H1 (cell line): ENCODE data around the gene ZBED5. TPM values are rescaled to one million over a fixed set of nuclear protein-coding genes. Genes with fewer than 3 reads are reported as not detected.

Experiments used
- CTCF ChIA-PET: fragments of 300-600 bp; sonication (Branson Sonifier 250); formaldehyde crosslinking; loops from one replicate; lab custom pipeline; 2021; ENCODE audit not compliant: partially characterized antibody; lab: Charles Lee
- POLR2A ChIA-PET: fragments of 300-600 bp; sonication (Branson Sonifier 250); formaldehyde crosslinking; loops from one replicate; lab custom pipeline; 2021; ENCODE audit warnings: inconsistent platforms; ENCODE audit not compliant: partially characterized antibody; lab: Charles Lee
- DNase-seq, 2 experiments: peaks; one replicate each; pipeline versions ENCODE4 v3.0.0 to v3.0.0-alpha.2; 2010 to 2022; ENCODE audit warnings: low spot score in 2 of 2, low read depth in 1 of 2, mixed read lengths in 1 of 2
- FAIRE-seq: peaks from 2 replicates; lab custom pipeline; 2011; peaks lifted over from hg19 to GRCh38; lab: Jason Lieb, UNC
- H2AFZ ChIP-seq: 2 replicates; pipeline ENCODE4 v1.8.1; 2012; ENCODE audit warnings: low read length, inconsistent platforms
- H2AK5ac ChIP-seq: 2 replicates; pipeline ENCODE4 v1.6.1; 2013; ENCODE audit warnings: low read depth, low read length
- H2BK120ac ChIP-seq: replicated peaks from 2 replicates; pipeline ENCODE3; 2013; ENCODE audit warnings: low read depth, low read length, inconsistent platforms
- H2BK12ac ChIP-seq: 2 replicates; pipeline ENCODE4 v1.6.1; 2013; ENCODE audit warnings: low read depth, low read length
- H2BK15ac ChIP-seq: 2 replicates; pipeline ENCODE4 v1.6.1; 2013; ENCODE audit warnings: low read length
- H2BK20ac ChIP-seq: 2 replicates; pipeline ENCODE4 v1.6.1; 2013; ENCODE audit warnings: low read length
- H2BK5ac ChIP-seq: 2 replicates; pipeline ENCODE4 v1.6.1; 2013; ENCODE audit warnings: low read depth, low read length
- H3K14ac ChIP-seq: 2 replicates; pipeline ENCODE4 v1.6.1; 2013; ENCODE audit warnings: inconsistent platforms; ENCODE audit not compliant: insufficient read length
- H3K18ac ChIP-seq: 2 replicates; pipeline ENCODE4 v1.6.1; 2013; ENCODE audit warnings: low read length; ENCODE audit errors: extremely low read depth
- H3K23ac ChIP-seq: 2 replicates; pipeline ENCODE4 v1.6.1; 2013; ENCODE audit warnings: inconsistent platforms; ENCODE audit not compliant: insufficient read length
- H3K23me2 ChIP-seq: 2 replicates; pipeline ENCODE4 v1.6.1; 2013; ENCODE audit warnings: low read depth, low read length
- H3K27ac ChIP-seq: 2 replicates; pipeline ENCODE4 v1.6.1; 2011; ENCODE audit warnings: low read depth, low read length, inconsistent platforms
- H3K27me3 ChIP-seq, 4 experiments: replicated peaks in 1 of 4; 1 replicate in 1 of 4; 2 replicates in 3 of 4; pipeline versions ENCODE4 v1.6.1 to v1.8.1; 2011 to 2013; ENCODE audit warnings: low read length in 3 of 4, mild to moderate bottlenecking in 3 of 4, inconsistent platforms in 2 of 4, mixed read lengths in 2 of 4, moderate library complexity in 1 of 4; ENCODE audit not compliant: control insufficient read depth in 3 of 4, insufficient read depth in 3 of 4; ENCODE audit errors: extremely low read depth in 1 of 4
- H3K36me3 ChIP-seq, 4 experiments: 2 replicates each; pipeline versions ENCODE4 v1.6.1 to v1.8.1; 2011 to 2013; ENCODE audit warnings: mild to moderate bottlenecking in 4 of 4, low read length in 3 of 4, moderate library complexity in 2 of 4, control low read depth in 1 of 4, inconsistent platforms in 1 of 4; ENCODE audit not compliant: insufficient read depth in 4 of 4, control insufficient read depth in 2 of 4
- H3K4ac ChIP-seq: replicated peaks from 2 replicates; pipeline ENCODE3; 2013; ENCODE audit warnings: low read length, low read depth, mixed read lengths, inconsistent platforms; ENCODE audit not compliant: insufficient read length
- H3K4me1 ChIP-seq, 4 experiments: replicated peaks in 1 of 4; 1 replicate in 1 of 4; 2 replicates in 3 of 4; pipeline versions ENCODE4 v1.6.1 to v1.8.1; 2011 to 2013; ENCODE audit warnings: low read length in 3 of 4, inconsistent platforms in 2 of 4, mixed read lengths in 1 of 4; ENCODE audit not compliant: insufficient read depth in 4 of 4, control insufficient read depth in 3 of 4
- H3K4me2 ChIP-seq, 2 experiments: 2 replicates each; pipeline versions ENCODE4 v1.6.1 to v1.8.1; 2011 to 2013; ENCODE audit warnings: low read depth in 2 of 2, low read length in 2 of 2, control low read depth in 1 of 2, inconsistent platforms in 1 of 2, mild to moderate bottlenecking in 1 of 2; ENCODE audit not compliant: insufficient read depth in 1 of 2
- H3K4me3 ChIP-seq, 4 experiments: fragments of 200-600, 300-600 bp in 1 of 4; sonication (generic), shearing (Covaris generic), sonication (Bioruptor Twin) in 1 of 4; 2 replicates each; pipeline versions ENCODE4 v1.5.1 to v1.8.1; 2011 to 2016; ENCODE audit warnings: low read length in 4 of 4, low read depth in 3 of 4, control low read depth in 2 of 4, inconsistent platforms in 2 of 4, mild to moderate bottlenecking in 2 of 4, mixed read lengths in 1 of 4, moderate library complexity in 1 of 4; ENCODE audit not compliant: insufficient read depth in 2 of 4; ENCODE audit errors: extremely low read depth in 1 of 4
- H3K56ac ChIP-seq: replicated peaks from 2 replicates; pipeline ENCODE3; 2013; ENCODE audit warnings: low read depth, mild to moderate bottlenecking, mixed read lengths, low read length, inconsistent platforms; ENCODE audit not compliant: insufficient read length
- H3K79me1 ChIP-seq: 2 replicates; pipeline ENCODE4 v1.6.1; 2013; ENCODE audit warnings: low read depth, low read length, control low read depth
- H3K79me2 ChIP-seq, 2 experiments: 2 replicates each; pipeline versions ENCODE4 v1.6.1 to v1.8.1; 2012 to 2013; ENCODE audit warnings: low read length in 2 of 2, mild to moderate bottlenecking in 2 of 2, inconsistent platforms in 1 of 2; ENCODE audit not compliant: insufficient read depth in 2 of 2, control insufficient read depth in 1 of 2
- H3K9ac ChIP-seq, 4 experiments: replicated peaks in 1 of 4; 1 replicate in 1 of 4; 2 replicates in 3 of 4; pipeline versions ENCODE4 v1.6.1 to v1.8.1; 2011 to 2013; ENCODE audit warnings: low read depth in 3 of 4, low read length in 3 of 4, control low read depth in 2 of 4, mild to moderate bottlenecking in 2 of 4, moderate library complexity in 2 of 4, inconsistent platforms in 1 of 4; ENCODE audit errors: extremely low read depth in 1 of 4
- H3K9me3 ChIP-seq, 2 experiments: 2 replicates each; pipeline versions ENCODE4 v1.6.1 to v1.8.1; 2012 to 2013; ENCODE audit warnings: mild to moderate bottlenecking in 2 of 2, moderate library complexity in 2 of 2, control low read depth in 1 of 2, inconsistent platforms in 1 of 2, low read depth in 1 of 2, low read length in 1 of 2, mixed read lengths in 1 of 2; ENCODE audit not compliant: insufficient read depth in 2 of 2
- H4K20me1 ChIP-seq, 2 experiments: replicated peaks in 1 of 2; 2 replicates each; pipeline versions ENCODE3 to v1.8.1; 2011 to 2013; ENCODE audit warnings: inconsistent platforms in 2 of 2, low read length in 2 of 2, mild to moderate bottlenecking in 1 of 2; ENCODE audit not compliant: insufficient read depth in 2 of 2, control insufficient read depth in 1 of 2
- H4K5ac ChIP-seq: 2 replicates; pipeline ENCODE4 v1.6.1; 2013; ENCODE audit warnings: low read length, low read depth, mixed read lengths, inconsistent platforms; ENCODE audit not compliant: insufficient read length
- H4K8ac ChIP-seq: 2 replicates; pipeline ENCODE4 v1.8.0; 2013; ENCODE audit warnings: mild to moderate bottlenecking, moderate library complexity, low read length, inconsistent platforms; ENCODE audit not compliant: insufficient read depth; ENCODE audit errors: extremely low read depth
- H4K91ac ChIP-seq: replicated peaks from 2 replicates; pipeline ENCODE3; 2013; ENCODE audit warnings: low read length, mixed read lengths, inconsistent platforms; ENCODE audit not compliant: insufficient read length
- CBX5 ChIP-seq: fragments of 300-800, 300-1000 bp; sonication (generic); IDR thresholded peaks from 2 replicates; pipeline ENCODE4 v1.7.1; 2016; ENCODE audit warnings: antibody characterized with exemption, low read length, low read depth
- GABPA ChIP-seq: IDR thresholded peaks from 2 replicates; pipeline ENCODE4 v1.6.1; 2011; ENCODE audit warnings: mild to moderate bottlenecking, low read length, moderate library complexity, borderline replicate concordance; ENCODE audit not compliant: insufficient read depth
- GTF2F1 ChIP-seq: IDR thresholded peaks from 2 replicates; pipeline ENCODE4 v1.6.1; 2012; ENCODE audit warnings: low read depth, low read length, improper control_type of control experiment, borderline replicate concordance
- HDAC6 ChIP-seq: IDR thresholded peaks from one replicate; pipeline ENCODE4 v1.7.1; 2012; ENCODE audit warnings: low read depth, mild to moderate bottlenecking, inconsistent platforms, low read length, moderate library complexity
- NANOG ChIP-seq: IDR thresholded peaks from 2 replicates; pipeline ENCODE4 v1.6.1; 2011; ENCODE audit warnings: low read length, low read depth, mild to moderate bottlenecking, inconsistent platforms; ENCODE audit not compliant: insufficient read depth, poor library complexity, severe bottlenecking
- RAD21 ChIP-seq, 2 experiments: IDR thresholded peaks in 1 of 2; conservative IDR thresholded peaks in 1 of 2; 2 replicates each; pipeline ENCODE4 v1.6.1; 2011; ENCODE audit warnings: low read depth in 2 of 2, low read length in 2 of 2, improper control_type of control experiment in 1 of 2, inconsistent platforms in 1 of 2, mild to moderate bottlenecking in 1 of 2, moderate library complexity in 1 of 2
- RXRA ChIP-seq: IDR thresholded peaks from 2 replicates; pipeline ENCODE4 v1.6.1; 2011; ENCODE audit warnings: low read depth, mild to moderate bottlenecking, low read length, moderate library complexity; ENCODE audit not compliant: insufficient read depth
- SIRT6 ChIP-seq: IDR thresholded peaks from one replicate; pipeline ENCODE4 v1.7.1; 2012; ENCODE audit warnings: low read length, inconsistent platforms
- TEAD4 ChIP-seq: IDR thresholded peaks from 2 replicates; pipeline ENCODE4 v1.6.1; 2012; ENCODE audit warnings: low read depth, low read length, inconsistent platforms, mixed read lengths
- USF2 ChIP-seq: IDR thresholded peaks from 2 replicates; pipeline ENCODE4 v1.6.1; 2011; ENCODE audit warnings: low read length, improper control_type of control experiment
- YY1 ChIP-seq: IDR thresholded peaks from 2 replicates; pipeline ENCODE4 v1.6.1; 2011; ENCODE audit warnings: low read depth, mild to moderate bottlenecking, low read length
- WGBS, 2 experiments: shearing (Covaris generic) in 1 of 2; methylation state at CpG; one replicate each; pipeline versions ENCODE4 v1.1.6 to v1.1.7; 2013 to 2015; ENCODE audit warnings: low lambda C conversion rate in 2 of 2, mixed read lengths in 2 of 2, inconsistent platforms in 1 of 2, low coverage in 1 of 2, missing lambda C conversion rate in 1 of 2; ENCODE audit not compliant: insufficient replicate concordance in 2 of 2, insufficient coverage in 1 of 2, insufficient read length in 1 of 2; ENCODE audit errors: extremely low coverage in 1 of 2, missing lambda C conversion rate in 1 of 2; 5-methylcytosine and 5-hydroxymethylcytosine counted together
- polyA plus RNA-seq, 7 experiments: library from polyadenylated mRNA; depleted of rRNA in 3 of 7; stranded (reverse) in 5 of 7; unstranded in 2 of 7; fragments of >200 nt in 5 of 7; fragments of 200-250 nt in 2 of 7; gene quantifications; 1 replicate in 5 of 7; 2 replicates in 1 of 7; 4 replicates in 1 of 7; pipeline versions ENCODE4 v1.2.1 to v1.2.3, GENCODE V29; 2011 to 2013; ENCODE audit warnings: missing spikeins in 2 of 7, mixed read lengths in 2 of 7
- total RNA-seq: library from RNA; stranded (reverse); fragmentation: NEBNext Ultra II Directional; extraction: Animal tissue kit (Norgen Biotek cat#: 25700); gene quantifications from 2 replicates; pipeline ENCODE4 v1.2.1, GENCODE V29; 2021

Gene ZBED5
- total and polyA plus RNA-seq, 2 of the 8 experiments (the other 6 are each of a cell fraction or from before 2014, with no cell fraction given), result 54.2 to 94.7 TPM

GRCh38 chr11:10898003-10898762 is 40.3 kb upstream of the ZBED5 start:
- FAIRE-seq (no peak), DNase-seq (no peak)
- Histone ChIP-seq H2BK15ac (no peak overlapping the region), H2BK5ac (no peak overlapping the region), H3K36me3 (no peaks in the 10 kb centered on the region; a peak in 2 of 8 replicates), H4K8ac (no peak overlapping the region), H3K23me2 (no peaks in the 10 kb centered on the region), H4K5ac (no peak overlapping the region), H3K4ac (no peak overlapping the region), H2BK20ac (no peak overlapping the region), H3K27me3 (no peaks in the 10 kb centered on the region), H2AK5ac (no peak overlapping the region), H2BK12ac (no peak overlapping the region), H4K91ac (no peak overlapping the region), H2BK120ac (no peak overlapping the region), H4K20me1 (no peaks in the 10 kb centered on the region), H3K23ac (no peak overlapping the region), H3K18ac (no peak overlapping the region), H3K4me1 (no peaks in the 10 kb centered on the region), H3K4me2 (no peak overlapping the region), H3K9ac (no peak overlapping the region), H3K79me1 (no peaks in the 10 kb centered on the region), H3K14ac (no peak overlapping the region), H3K56ac (no peak overlapping the region), H3K9me3 (no peaks in the 10 kb centered on the region), H3K27ac (no peak overlapping the region), H3K4me3 (no peak overlapping the region), H3K79me2 (no peaks in the 10 kb centered on the region), H2AFZ (no peak overlapping the region)
- POLR2A ChIA-PET, result interaction anchor here (2.1 kb wide), 1 partner anchor 89 kb away, joined by 8 read pairs; the partner anchor contains the start of gene EIF4G2
- CTCF ChIA-PET, result interaction anchor here (2.1 kb wide), 1 partner anchor 20 kb away, joined by 5 read pairs; no protein-coding TSS in a partner anchor
- 93% methylated on average over 5 of the region's 5 CpGs; no CpG with 5 or more reads in 1 of the 2 experiments for WGBS, 2 experiments
- no peak for TF ChIP-seq GABPA
- no peak for TF ChIP-seq USF2
- no peak for TF ChIP-seq CBX5
- no peak for TF ChIP-seq RAD21 (IDR thresholded peaks at IDR 0.05 in 1 of 2, conservative IDR thresholded peaks at IDR 0.05 in 1 of 2; ENCODE audit: low read depth in 2 of 2, low read length in 2 of 2)
- no peak for TF ChIP-seq GTF2F1
- no peak for TF ChIP-seq YY1
- TF ChIP-seq TEAD4, result no peak
- TF ChIP-seq SIRT6, result no peak
- no peak for TF ChIP-seq RXRA
- no peak for TF ChIP-seq NANOG
- no peak for TF ChIP-seq HDAC6
